ENCODE measurements around the gene RALB.

RALB gene, protein sequence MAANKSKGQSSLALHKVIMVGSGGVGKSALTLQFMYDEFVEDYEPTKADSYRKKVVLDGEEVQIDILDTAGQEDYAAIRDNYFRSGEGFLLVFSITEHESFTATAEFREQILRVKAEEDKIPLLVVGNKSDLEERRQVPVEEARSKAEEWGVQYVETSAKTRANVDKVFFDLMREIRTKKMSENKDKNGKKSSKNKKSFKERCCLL

DNA sequence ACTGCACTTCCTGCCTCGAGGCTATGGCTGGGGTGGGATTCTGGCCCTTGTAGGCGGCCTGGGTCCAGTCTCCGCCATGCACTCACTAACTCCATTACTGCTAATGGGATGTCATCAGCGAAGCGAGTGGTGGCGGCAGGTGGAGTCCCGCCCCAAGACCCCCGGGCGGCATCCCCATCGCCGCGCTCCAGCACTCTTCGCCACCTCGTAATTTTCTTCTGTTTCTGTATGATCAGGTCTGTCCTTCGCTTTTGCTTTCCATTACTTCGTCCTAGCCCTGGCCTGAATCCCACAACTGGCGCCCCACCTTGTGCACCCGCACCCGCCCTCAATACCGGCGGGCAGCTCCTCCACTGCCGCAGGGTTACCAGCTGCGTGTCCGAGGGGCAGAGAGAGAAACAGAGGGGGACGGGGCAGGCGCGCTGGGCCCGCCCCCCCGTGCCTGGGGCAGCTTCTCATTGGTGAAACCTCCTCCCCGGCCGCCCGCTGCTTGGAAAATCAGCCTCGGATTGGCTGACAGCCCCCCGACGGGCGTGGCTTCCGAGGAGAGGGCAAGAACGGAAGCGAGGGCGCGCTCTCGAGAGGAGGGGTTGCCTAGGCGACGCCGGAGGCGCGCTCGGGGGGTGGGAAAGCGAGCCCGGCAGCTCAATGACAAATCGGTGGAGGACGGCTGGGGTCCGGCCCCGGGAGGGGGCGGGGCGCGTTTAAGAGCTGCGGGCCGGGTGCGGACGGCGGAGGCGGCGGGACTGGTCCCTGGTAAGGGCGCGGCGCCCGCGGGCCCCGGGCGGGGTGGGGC, at the start of gene RALB:
Gene RALB (plus strand): TSS at position 628 of the 796 bp plus-strand sequence. CDS start 25,813 bp downstream, outside the sequence.
- peak; percentile 93 to 97 for DNase-seq

DNA sequence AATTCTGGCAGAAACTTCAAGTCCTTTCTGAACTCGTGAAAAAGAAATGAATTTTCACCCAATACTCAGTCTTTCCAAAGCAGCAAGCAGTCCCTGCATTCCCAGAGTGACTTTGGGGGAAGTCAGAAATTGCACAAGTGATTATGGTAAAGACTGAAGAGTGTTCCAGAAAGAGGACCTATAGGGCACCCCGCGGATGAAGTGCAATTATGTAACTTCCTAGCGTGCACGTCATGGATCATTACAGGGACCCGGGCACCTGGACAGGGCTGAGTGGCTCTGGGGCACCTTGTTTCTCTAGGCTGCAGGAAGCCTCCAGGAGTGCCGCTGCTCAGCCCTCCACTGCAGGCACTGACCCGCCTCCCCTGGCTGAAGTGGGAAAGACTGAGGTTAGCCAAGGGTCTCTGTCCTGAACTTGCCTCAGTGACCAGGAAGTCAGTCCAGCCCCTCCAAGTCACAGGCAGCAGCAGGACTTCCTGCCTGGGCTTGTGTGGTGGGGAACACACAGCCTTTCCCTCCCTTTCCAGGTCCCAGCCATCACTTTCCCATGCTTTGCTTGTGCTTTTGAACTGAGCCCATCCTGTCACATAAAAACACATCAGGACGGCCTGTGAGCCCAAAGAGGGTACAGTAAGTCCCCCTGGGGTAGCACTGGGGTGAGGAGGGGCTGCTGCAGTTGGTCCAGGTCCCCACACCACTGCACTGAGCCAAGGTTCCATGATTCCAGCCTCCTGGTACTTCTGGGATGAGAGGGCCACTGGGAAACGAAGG, 49.2 kb upstream of the RALB start:
- DNase-seq, result peak in 1 of 2 experiments; percentile 4

DNA sequence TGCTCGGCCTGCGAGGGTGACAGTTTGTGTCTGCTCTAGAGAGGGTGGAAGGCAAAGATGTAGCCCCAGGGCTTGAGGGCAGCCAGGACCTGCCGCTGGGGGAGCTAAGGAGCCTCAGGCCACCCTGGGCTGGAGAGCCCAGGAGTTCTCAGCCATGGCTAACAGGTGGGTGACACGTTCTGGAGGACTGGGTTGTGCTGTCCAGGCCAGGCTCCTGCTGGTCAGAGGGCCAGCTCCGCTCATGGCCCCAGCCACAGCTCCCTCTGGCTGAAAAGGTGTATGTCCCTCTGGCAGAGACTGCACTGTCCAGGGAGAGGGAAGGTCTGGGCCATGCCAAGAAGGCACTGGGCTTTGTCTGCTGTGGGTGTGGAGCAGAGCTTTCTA, 48.6 kb upstream of the RALB start:
- no peak for DNase-seq

DNA sequence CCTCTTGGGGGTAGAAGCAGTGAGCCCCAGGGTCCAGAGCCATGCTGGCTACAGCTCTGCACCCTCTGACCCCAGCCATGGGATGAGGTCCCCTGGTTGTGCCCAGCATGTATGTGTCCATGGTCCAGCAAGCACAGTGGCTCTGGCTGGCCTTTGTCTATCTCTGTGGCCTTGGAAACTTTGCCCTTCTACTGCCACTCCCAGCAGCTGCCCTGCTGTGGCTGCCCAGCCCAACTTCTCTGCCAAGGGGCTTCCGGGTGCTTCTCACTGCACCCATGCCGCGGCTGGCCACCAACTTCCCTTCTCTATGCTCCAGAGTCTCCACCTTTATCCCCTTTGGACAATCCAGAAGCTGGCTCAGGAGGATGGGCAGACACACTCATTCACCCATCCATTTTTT, 48.2 kb upstream of the RALB start:
- DNase-seq, result no peak

DNA sequence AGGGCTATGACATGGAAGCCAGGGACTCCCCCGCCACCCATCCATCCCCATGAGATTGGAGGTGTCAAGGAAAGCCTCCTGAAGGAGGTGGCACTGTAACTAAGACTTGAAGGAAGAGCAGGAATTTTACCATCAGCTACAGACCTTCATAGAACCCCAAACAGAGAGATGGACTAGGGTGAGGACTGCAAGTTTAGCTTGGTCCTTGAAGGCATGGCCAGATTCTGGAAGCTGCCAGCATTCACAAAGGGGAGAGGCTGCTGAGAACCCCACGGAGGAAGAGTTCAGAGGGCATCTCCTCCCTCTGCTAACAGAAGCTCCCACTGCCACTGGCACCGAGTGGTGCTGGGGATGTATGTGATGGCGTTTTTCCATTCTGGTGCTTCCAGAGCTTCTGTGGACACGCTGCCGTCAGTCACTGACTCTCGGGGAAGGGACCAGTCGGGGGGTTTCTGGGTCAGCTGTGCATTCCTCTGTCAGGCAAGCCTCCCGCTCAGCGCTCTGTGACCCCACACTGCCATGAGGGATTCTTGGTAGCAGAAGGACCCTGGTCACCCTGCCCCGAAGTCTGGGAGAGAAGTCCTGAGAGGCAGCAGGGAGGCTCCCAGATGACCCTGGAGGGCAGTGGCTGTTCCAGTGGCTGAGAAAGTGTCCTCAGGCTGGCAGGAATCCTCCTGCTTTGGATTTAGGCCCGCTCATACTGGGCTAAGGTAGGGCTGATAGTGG, 47.5 kb upstream of the RALB start:
- DNase-seq, result no peak

DNA sequence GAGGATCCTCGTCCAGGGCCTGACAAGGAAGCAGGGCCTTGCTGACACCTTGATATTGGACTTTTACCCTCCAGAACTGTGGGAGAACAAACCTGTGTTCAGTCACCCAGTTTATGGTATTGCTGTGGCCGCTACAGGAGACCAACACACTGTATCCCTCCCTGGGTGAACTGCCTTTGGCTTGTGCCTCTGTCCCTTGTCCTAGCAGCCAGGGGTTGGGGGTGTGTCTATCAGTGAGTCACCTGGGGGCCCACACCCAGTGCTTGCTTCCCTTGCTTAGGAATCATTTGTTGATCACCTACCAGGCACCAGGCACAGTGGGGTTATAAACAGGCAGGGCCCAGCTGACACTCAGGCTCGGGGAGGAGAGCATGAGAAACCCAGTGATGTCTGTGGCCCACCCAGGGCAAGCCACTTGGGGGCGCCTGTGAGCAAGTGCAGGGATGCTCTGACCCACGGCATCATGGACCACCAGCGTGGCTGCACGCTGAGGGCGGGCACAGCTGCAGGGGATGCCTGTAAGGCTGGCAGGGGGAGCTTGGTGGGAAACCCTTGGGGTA, 46.5 kb upstream of the RALB start:
- DNase-seq, result no peak

DNA sequence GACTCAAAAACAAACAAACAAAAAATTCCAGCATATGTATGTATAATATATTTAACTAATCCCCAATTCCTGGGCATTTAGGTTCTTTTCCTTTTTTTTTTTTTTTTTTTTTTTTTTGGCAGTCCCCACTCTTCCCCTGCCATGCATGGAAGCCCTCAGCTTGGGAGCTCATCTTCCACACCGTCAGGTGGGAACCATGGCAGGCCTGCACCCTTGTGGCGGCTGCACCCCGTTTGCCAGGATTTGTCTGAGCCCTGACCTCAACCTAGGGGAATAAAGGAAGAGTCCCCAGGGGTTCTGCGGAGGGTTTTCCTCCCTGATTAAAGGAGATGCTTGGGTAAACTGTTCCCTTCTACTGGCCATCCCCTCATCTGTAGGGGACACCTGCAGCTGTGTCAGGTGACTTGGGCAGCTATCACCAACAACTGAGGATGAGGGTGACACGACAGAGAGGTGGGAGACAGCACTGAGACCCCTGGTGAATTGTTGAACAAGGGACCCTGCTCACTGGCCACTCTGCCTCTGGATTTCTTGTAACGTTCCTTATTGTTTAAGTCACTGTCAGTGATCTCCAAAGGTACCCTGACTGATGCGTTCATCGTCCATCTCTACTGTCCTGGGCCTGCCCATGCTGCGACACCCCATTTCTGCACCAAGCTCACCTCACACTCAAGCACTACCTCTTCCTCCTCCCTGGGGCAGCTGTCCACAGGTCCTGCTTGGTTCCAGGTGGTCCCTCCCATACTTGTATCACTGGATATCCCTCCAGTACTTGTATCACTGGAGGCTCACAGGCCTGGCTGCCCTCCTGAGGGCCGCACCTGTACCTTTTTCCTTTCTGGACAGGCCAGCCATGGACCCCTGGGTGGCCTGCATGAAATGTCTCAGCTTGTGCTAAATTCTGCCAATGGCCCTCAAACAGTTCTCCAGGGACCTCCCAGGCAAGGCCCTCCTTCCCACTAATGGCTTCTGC, 44.0 kb upstream of the RALB start:
- DNase-seq, result no peak

DNA sequence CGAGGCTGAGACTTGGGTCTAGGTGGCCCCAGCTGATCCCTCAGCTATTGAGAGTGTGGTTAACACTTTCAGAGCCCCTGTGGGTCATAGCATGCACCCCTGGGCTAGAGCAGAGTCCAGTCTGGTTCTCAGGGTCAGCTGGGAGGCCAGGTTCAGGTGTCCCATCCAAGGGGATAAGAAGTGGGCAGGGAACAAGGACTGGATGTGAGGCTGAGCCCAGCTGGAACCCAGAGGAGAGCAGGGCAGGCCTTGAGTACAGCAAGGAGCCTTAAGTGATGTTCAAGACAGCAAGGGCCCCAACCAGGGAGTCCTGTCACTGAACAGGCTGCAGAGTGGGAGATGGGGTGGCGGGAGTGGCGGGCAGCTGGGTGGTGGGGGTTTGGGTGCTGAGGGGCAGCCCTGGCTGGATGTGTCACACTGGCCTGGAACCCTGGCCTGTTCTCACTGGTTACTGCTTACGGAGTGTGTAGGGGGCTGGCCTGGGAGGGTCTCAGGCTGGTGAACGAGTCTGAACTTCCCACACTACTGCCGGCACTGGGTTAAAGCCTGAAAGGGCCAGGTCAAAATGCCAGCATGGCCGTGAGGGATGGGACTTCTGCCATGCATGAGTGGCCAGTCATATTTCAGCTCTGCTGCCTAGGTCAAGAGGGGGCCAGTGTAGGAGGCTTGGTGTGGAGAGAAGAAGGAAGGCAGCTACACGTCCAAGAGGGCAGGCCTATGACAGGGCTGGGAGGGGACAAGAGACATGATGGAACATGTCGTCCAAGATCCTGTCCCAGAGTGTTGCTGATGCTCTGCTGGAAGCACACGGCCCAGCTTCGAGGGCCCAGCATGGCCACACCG, 43.0 kb upstream of the RALB start:
- no peak for DNase-seq

DNA sequence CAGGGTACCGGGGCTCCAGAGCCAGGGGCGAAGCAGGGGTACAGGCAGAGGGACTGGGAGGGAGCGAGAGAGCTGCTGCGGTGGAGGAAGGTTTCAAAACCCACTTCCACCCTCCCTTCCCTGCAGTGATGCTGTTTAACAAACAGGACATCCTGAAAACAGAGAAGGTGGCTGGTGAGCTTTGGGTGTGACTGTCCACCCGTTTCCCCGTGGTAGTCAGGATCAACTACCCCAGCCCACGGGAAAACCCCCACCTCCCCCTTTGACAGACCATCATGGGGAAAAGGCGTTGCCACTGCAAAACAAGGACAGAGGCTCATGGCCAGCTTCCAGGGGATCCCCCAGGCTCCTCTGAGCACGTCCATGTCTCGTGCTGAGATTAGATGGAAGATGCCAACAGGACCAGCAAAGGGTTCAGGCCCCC, 42.4 kb upstream of the RALB start:
- no peak for DNase-seq

DNA sequence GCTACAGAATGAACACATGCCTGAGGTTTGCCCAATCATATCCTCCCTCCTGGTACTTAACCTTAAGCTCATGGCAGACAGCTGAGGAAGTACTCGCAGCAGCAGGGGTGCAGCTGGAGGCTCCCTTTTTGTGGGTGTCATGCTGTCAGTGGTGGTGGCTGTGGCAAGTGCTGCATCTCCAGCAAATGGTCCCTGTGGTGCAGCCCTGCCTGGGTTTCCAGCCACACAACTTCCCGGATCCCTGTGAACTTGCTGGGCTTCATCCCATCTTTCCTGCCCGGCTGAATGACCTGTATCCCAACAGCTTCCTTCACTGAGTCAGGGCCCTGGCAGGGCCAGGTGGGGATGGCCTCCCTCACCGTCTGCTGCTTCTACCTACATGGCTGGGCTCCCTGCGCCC, 34.5 kb upstream of the RALB start:
- DNase-seq, result no peak

DNA sequence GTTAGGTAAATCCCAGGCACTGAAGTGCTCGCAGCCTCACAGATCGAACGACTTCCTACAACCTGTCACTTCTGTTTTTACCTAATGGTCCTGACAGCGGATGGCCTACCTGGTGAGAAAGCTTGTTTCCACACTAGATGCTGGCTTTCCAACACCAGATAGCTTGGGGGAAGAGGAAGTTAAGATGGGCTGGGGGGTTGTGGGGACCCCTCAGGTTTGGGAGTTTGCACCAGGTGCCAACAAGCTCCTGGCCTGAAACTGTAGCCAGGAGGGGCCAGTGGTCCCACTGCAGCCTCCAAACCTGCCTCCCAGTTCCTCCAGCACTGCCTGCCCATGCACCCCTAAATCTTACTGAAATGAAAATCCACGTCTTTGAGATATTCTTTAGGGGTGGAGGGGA, 33.4 kb upstream of the RALB start:
- DNase-seq, result no peak

DNA sequence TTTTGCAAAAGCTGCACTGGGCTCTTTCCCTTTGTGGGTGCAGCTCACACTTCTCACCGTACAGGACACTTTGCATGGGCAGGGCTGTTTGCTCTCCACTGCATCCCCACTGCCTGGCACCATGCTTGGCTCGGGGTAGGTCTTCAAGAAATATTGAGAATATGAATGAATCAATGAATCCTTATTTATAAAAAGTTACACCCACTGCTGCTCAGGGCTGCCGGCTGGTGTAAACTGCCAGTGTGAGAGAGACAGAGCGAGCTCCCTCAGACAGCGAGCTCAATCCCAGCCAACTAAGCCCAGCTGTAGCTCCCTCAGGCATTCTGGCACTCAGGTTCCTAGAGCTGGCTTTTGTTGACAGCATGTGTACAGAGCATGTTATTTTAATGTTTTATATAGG, 32.9 kb upstream of the RALB start:
- no peak for DNase-seq

DNA sequence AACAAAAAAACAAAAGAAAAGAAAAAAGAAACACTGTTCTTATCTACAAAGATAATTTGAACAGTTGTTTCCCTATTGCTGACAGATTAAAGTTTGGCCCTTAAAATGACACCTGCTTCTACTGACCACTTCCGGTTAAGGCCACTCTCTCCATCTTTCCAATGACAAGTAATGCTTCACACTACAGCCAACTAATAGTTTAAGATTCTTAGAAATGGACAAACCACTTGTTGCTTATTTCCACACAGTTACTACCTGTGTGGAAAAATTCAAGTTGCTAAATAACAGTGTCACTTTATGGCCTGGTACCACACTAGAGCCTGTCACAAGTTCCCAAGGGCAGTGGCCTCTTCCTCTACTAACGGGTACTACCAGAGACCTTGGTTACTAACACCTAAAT, 31.9 kb upstream of the RALB start:
- no peak for DNase-seq

DNA sequence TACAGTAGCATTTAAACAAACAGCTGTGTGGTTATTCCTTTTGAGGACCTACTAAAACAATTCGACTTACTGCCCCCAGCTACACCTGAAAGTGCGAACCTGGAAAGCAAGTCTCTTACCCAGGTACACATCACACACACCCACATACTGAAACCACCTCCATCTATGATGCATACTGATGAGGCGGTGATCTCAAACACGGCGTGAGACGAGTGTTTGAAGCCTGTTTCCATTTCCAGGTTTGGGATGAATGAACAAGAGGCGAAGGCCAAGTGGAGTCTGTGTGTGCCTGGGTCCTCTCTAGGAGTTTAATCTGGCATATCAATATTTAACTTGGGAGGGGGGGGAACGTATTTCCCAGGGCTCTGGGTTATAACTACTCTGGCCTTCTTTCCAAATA, 31.0 kb upstream of the RALB start:
- no peak for DNase-seq

DNA sequence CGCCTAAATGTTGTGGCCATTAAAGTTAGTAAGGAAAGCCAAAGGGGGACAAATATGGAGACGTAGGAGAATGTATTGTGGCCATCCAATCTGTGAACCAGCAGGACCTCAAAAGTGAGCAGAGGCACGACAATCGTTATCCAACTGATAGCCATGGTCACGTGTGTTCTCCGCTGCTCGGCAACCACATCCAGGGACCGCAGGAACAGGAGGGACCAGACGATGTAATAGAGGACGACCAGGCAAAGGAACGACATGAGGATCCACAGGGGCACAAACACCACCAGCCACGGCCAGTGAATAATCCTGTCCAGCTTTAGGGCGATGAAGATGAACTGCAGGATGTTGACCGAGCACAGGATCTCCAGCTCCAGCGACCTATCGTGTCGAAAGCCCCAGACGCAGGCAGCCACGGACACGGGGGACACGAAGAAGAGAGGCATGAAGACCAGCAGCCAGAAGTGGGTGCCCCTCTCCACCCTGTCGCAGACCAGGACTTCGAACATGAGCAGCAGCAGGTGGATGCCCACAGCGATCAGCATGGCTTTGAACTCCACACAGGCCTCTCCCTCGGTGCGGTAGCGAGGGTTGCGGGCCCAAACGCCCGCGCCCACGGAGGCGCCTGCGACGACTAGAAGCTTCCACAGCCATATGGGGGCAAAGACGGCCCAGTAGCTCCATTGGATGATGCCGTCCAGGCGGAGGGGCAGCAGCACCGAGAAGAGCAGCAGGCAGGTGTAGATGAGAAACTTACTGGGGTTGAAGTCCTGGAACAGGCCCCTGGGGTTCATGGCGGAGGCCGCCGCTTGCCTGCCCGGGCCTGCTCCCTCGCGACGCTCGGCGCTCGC, 30.2 kb upstream of the RALB start:
- DNase-seq, result no peak

DNA sequence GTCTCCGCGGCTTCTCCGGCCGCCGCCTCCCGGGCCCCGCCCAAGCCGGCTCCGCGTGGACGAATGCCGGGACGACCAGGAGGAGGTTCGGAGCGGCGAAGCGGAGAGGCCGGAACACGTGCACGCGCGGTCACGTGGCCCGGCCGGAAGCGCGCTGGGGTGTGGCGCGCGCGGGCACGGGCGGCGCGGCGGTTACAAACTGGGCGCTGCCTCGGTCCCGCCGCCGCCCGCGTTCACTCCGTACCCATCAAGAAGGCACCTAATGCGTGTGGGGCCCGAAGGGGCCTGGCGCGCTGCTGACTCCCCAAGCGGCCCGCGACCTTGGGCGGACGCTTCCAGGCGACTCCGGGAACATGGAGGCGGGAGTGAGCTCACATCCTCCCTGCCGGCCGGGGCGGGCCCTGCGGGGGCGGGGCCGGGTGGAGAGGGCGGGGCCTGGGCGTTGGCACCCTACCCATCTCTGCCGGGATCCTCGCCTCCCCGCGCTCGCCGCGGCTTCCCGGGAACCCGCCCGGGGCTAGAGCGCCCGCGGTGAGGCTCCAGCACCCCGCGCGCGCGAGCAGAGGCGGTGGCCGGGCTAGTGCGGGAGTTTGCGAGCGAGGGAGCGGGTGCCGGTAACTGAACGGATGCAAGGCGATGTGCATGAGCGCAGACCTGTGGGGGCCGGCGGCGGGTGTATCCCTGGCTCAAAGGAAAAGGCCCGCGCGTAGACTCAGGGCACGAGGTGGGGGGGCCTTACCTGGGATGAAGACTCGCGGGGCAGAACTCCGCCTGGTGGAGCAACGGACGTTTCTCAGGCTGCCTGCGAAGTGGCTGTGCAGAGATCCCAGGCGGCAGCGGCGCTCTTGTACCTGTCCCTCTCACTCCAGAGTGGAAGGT, 29.4 kb upstream of the RALB start, which contains the start of gene TMEM185B:
Gene TMEM185B (minus strand): TSS at position 367 of the 879 bp plus-strand sequence. CDS start 424 bp downstream, outside the sequence.
- peak; percentile 56 to 72 for DNase-seq

DNA sequence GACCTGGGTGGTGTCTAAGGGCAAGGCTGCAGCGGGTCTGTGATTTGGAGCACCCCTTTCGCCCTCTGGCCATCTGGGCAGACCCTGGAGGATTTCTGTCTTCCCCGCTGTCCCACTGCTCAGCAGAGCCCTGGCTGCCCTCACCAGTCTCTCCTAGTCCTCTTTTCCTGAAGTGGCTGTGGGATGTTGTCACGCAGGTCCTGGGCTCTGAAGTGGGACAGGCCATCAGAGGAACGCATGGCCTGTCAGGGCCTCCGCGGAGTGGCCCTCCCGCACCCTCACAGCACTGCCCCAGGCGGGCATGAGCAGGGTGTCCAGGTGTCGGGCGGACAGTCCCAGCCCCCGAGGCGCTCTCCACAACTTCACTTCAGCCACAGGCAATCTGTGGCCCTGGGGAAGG, 28.4 kb upstream of the RALB start:
- no peak for DNase-seq
